Lower lobe of right lung (tissue), 2 donors: ENCODE results near the gene GAS2L3. TPM values are rescaled to one million over a fixed set of nuclear protein-coding genes. Genes with fewer than 3 reads are reported as not detected.
"Not testable (repeated sequence)": the region's sequence is repeated elsewhere in the genome, so short reads cannot be mapped to it uniquely, and the experiment has no call there.

Experiments used
- ATAC-seq, 2 donors: fragments of 200-7000 bp; cut with Tn5 transposase; one replicate each; pipeline ENCODE4 v1.9.1; 2020 to 2022; ENCODE audit warnings: mild to moderate bottlenecking in 2 of 2, moderate library complexity in 2 of 2
- DNase-seq: peaks from one replicate; pipeline ENCODE4 v3.0.0-alpha.2; 2020
- H3K27ac ChIP-seq: fragments of 200-600 bp; one replicate; pipeline ENCODE4 v1.8.0; 2022
- H3K27me3 ChIP-seq: fragments of 200-600 bp; one replicate; pipeline ENCODE4 v1.8.0; 2022; ENCODE audit warnings: low read depth
- H3K36me3 ChIP-seq: fragments of 200-600 bp; one replicate; pipeline ENCODE4 v1.8.0; 2022; ENCODE audit warnings: mild to moderate bottlenecking
- H3K4me1 ChIP-seq: fragments of 200-600 bp; one replicate; pipeline ENCODE4 v1.8.0; 2022
- H3K4me3 ChIP-seq: fragments of 200-600 bp; one replicate; pipeline ENCODE4 v1.8.0; 2022; ENCODE audit warnings: mild to moderate bottlenecking
- H3K9me3 ChIP-seq: fragments of 200-600 bp; one replicate; pipeline ENCODE4 v1.8.0; 2022
- intact Hi-C: fragments of 100-400 bp; cut with DNase I; formaldehyde crosslinking; loops from one replicate; pipeline ENCODE4 v1.11.0; 2022
- total RNA-seq: library from RNA; stranded (reverse); fragmentation: NEBNext Ultra II Directional; extraction: Animal tissue kit (Norgen Biotek cat#: 25700); gene quantifications from one replicate; pipeline ENCODE4 v1.2.1, GENCODE V29; 2021
- TF ChIP-seq, protein P1 (sequence below): fragments of 200-600 bp; IDR thresholded peaks from one replicate; pipeline ENCODE4 v1.8.0; 2022; ENCODE audit warnings: antibody characterized with exemption, mild to moderate bottlenecking
- donor health status: DM: no; HTN: yes; CAD: no; lungs with severe emphysema.

GAS2L3 gene
- total RNA-seq, 1 donor from 2014 or later = 19.4 TPM

- intact Hi-C loops = no loop called here
- TF ChIP-seq, protein P1, sequence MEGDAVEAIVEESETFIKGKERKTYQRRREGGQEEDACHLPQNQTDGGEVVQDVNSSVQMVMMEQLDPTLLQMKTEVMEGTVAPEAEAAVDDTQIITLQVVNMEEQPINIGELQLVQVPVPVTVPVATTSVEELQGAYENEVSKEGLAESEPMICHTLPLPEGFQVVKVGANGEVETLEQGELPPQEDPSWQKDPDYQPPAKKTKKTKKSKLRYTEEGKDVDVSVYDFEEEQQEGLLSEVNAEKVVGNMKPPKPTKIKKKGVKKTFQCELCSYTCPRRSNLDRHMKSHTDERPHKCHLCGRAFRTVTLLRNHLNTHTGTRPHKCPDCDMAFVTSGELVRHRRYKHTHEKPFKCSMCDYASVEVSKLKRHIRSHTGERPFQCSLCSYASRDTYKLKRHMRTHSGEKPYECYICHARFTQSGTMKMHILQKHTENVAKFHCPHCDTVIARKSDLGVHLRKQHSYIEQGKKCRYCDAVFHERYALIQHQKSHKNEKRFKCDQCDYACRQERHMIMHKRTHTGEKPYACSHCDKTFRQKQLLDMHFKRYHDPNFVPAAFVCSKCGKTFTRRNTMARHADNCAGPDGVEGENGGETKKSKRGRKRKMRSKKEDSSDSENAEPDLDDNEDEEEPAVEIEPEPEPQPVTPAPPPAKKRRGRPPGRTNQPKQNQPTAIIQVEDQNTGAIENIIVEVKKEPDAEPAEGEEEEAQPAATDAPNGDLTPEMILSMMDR = peak; percentile 78
- DNase-seq = no peak
Measured at GRCh38 chr12:100554608-100555077, 18.8 kb upstream of the GAS2L3 start.

DNA sequence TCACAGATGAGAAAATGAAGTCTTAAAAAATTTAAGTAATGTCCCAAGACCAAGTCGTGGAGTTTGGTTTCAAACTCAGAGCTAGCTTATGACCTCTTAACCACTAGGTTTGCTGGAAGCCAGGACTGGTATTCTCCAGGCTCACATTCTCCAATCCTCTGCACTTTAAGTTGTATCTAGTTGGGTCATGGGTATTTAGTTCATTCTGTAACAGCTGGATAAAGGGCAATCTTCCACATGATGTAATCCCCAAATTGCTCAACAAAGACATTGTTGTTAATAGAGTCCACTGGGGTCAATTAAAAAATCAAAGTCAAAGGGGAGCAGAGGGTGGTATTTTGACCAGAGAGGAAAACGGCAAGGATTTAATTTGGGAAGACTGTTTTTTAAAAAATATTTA is 17.8 kb upstream of the GAS2L3 start:
- Histone ChIP-seq H3K4me3 (no peak overlapping the region), H3K27ac (no peak overlapping the region), H3K9me3 (no peaks in the 10 kb centered on the region), H3K4me1 (no peaks in the 10 kb centered on the region), H3K36me3 (no peaks in the 10 kb centered on the region), H3K27me3 (no peaks in the 10 kb centered on the region)
- intact Hi-C loops = no loop called here
- ATAC-seq (peak; percentile 54 to 62), DNase-seq (no peak)
- TF ChIP-seq, protein P1 = no peak

More at GRCh38 chr12:100554608-100555077, 18.8 kb upstream of the GAS2L3 start:
- peak; percentile 74 to 80 for ATAC-seq
- H3K36me3 ChIP-seq = no peaks in the 10 kb centered on the region
- H3K4me3 ChIP-seq = no peak overlapping the region
- no peak overlapping the region for H3K27ac ChIP-seq
- no peaks in the 10 kb centered on the region for H3K4me1 ChIP-seq
- no peaks in the 10 kb centered on the region for H3K27me3 ChIP-seq
- no peaks in the 10 kb centered on the region for H3K9me3 ChIP-seq

- Histone ChIP-seq H3K27ac (no peak overlapping the region), H3K9me3 (no peaks in the 10 kb centered on the region), H3K27me3 (no peaks in the 10 kb centered on the region), H3K36me3 (no peaks in the 10 kb centered on the region), H3K4me1 (no peaks in the 10 kb centered on the region), H3K4me3 (no peak overlapping the region)
- intact Hi-C loops = no loop called here
- TF ChIP-seq, protein P1 = no peak
- ATAC-seq (no peak), DNase-seq (no peak)
Measured at GRCh38 chr12:100557357-100557756, 16.1 kb upstream of the GAS2L3 start.

DNA sequence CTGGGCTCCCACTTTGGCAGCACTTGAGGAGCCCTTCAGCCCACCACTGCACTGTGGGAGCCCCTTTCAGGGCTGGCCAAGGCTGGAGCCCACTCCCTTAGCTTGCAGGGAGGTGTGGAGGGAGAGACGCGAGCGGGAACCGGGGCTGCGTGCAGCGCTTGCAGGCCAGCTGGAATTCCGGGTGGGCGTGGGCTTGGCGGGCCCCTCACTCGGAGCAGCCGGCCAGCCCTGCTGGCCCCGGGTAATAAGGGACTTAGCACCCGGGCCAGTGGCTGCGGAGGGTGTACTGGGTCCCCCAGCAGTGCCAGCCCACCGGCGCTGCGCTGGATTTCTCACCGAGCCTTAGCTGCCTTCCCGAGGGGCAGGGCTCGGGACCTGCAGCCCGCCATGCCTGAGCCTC is 14.2 kb upstream of the GAS2L3 start:
- ATAC-seq, intact Hi-C loops, H3K27me3 ChIP-seq: not testable (repeated sequence)

GRCh38 chr12:100564090-100564489 is 9.4 kb upstream of the GAS2L3 start:
- DNase-seq (no peak), ATAC-seq (no peak)
- Histone ChIP-seq H3K27me3 (no peaks in the 10 kb centered on the region), H3K27ac (no peak overlapping the region), H3K36me3 (no peaks in the 10 kb centered on the region), H3K9me3 (no peaks in the 10 kb centered on the region), H3K4me1 (peaks cover 11% of the 10 kb centered on the region), H3K4me3 (no peak overlapping the region)
- TF ChIP-seq, protein P1 = no peak
- intact Hi-C loops = no loop called here

More for the DNA sequence above, 14.2 kb upstream of the GAS2L3 start:
- not testable (repeated sequence) for H3K36me3 ChIP-seq, H3K4me1 ChIP-seq, H3K27ac ChIP-seq, H3K4me3 ChIP-seq, DNase-seq, H3K9me3 ChIP-seq

DNA sequence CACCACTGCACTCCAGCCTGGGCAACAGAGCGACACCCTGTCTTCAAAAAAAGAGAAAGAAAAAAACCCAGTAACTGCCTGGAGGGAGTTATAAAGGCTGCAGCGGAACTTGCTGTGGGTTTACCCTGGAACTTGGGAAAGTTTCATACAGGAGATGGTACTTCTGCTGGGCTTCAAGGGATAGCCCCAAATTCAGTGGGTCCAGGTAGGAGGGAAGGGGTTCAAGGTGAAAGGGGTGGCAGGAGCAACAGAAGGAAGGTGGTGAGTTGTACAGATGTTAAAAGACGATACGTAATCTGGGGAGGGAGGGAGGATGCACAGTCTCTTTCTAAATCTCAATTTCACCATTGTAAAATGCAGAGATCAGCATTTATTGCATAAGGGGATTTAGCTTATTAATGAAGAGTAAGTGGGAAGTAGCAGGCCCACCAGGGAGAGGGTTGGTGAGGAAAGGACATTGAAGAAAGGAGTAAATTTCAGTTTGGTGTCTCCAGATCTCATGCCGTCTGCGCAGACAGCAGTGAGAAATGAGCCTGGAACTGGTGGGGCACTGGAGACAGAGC is 8.5 kb upstream of the GAS2L3 start:
- ATAC-seq (no peak), DNase-seq (no peak)
- peaks cover 11% of the 10 kb centered on the region for H3K4me1 ChIP-seq
- H3K4me3 ChIP-seq = no peak overlapping the region
- intact Hi-C loops = no loop called here
- H3K27ac ChIP-seq = no peak overlapping the region
- no peaks in the 10 kb centered on the region for H3K36me3 ChIP-seq
- TF ChIP-seq, protein P1 = no peak
- H3K27me3 ChIP-seq = no peaks in the 10 kb centered on the region
- no peaks in the 10 kb centered on the region for H3K9me3 ChIP-seq
